HG03575 (cell line): ENCODE results near the gene NGDN.
"Not testable (repeated sequence)": the region's sequence is repeated elsewhere in the genome, so short reads cannot be mapped to it uniquely, and the experiment has no call there.

ENCODE experiments used
- ATAC-seq: cut with Tn5 transposase; IDR thresholded peaks from one replicate; pipeline ENCODE4 v1.9.1; 2021; ENCODE audit not compliant: unreplicated experiment, insufficient number of reproducible peaks, low FRiP score; ENCODE audit errors: extremely low read depth

NGDN gene, protein sequence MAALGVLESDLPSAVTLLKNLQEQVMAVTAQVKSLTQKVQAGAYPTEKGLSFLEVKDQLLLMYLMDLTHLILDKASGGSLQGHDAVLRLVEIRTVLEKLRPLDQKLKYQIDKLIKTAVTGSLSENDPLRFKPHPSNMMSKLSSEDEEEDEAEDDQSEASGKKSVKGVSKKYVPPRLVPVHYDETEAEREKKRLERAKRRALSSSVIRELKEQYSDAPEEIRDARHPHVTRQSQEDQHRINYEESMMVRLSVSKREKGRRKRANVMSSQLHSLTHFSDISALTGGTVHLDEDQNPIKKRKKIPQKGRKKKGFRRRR

DNA sequence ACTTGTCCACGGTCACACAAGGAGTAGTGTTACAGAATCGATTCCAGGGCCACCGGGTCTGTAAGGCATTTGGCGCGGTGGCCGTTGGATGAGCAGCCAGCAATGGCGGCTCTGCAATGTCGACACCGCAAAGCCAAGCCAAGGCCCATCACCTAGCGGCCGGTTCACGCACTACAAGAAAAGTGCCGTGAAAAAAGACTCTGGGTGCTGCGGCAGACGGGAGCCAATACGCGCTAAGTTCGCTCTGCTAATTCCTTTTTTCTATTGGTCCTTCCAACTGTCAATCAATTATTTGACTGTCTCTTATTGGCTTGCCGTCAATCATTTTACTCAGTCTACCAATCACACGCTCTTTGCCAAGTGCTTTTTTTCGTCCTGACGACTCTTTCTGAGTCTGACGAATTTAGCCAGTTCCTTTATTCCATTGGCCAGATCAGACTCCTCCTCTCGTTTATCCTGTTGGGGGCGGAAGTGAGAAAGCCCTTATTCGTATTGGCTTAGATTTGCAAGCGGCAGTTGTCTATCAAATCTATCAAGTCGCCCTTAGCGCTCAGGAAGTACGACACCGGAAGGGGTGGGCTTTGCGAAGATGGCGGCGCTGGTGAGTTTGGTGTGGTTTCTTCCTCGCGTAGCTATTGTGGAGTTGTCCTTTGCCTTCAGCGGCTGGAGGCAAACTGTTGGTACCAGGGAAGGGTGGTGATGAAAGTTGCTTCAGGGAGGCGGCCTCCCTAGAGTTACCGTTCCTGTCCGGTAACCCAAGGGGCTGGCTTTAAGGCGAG is at the start of gene NGDN:
Gene NGDN (plus strand): TSS at position 577 of the 779 bp plus-strand sequence. CDS start 13 bp downstream, at position 590.
- ATAC-seq = peak; percentile 89

GRCh38 chr14:23421594-23421993 is 47.9 kb upstream of the NGDN start:
- no peak for ATAC-seq

DNA sequence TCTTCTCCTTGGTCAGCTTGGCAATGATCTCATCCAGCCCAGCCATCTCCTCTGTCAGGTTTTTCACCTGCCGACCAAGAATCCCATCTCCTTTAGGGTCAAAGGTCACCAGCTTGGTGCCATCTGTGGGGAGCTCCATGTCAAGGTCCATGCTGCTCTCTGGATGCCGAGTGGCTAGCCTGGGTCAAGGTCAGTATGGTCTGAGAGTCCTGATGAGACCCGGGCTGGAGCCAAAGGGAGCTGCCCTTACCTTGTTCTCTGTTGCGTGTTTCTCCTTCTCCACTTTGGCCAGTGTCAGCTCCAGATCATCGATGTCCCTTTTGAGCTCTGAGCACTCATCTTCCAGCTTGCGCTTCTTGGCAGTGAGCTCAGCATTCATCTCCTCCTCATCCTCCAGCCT is 45.8 kb upstream of the NGDN start:
- ATAC-seq = no peak

DNA sequence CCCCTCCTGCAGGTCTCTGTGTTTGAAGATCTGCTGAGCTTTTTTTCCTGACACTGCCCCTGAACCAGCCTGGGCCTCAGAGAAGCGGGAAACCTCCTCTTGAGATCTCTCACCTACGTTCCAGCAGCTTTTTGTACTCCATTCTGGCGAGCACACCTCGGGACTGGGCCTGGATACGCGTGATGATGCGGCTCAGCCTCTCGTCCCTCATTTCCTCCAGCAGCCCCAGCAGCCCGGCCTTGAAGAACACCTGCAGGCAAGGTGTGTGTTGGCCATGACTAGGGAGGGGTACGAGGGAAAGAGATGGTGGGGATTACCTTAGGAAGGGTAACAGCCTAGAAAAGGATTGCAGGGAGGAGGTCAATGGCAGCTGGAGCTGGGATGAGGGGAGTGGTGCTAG is 44.3 kb upstream of the NGDN start:
- no peak for ATAC-seq

- not testable (repeated sequence) for ATAC-seq
These were observed 43.7 kb upstream of the NGDN start for GRCh38 chr14:23425798-23426197.

DNA sequence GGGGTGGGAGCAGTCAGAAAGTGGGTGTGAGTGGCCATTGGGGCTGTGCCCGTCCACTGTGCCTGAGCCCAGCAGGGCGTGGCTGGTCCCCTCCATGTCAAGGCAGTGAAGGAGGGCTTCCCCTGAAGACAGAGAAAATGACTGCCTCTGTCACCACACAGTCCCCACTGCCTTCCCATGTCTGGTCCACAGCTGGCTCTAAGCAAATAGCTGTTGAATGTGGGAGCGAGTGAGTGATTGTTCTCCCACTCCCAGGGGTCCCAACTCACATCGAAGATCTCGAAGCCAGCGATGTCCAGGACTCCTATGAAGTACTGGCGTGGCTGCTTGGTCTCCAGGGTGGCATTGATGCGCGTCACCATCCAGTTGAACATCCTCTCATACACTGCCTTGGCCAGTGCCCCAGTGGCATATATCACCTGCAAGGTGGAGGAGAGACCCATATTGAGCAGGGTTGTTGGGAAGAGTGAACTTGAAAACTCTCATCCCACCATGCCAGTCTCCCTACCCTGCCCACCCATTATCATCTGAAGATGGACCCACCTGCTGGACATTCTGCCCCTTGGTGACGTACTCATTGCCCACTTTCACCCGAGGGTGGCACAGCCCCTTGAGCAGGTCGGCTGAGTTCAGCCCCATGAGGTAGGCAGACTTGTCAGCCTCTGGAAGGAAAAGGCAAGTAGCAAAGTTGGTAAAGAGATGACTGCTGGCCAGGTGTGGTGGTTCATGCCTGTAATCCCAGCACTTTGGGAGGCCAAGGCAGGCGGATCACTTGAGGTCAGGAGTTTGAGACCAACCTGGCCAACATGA is 40.6 kb upstream of the NGDN start:
- ATAC-seq = no peak

GRCh38 chr14:23430016-23430722 is 39.3 kb upstream of the NGDN start:
- ATAC-seq = no peak

DNA sequence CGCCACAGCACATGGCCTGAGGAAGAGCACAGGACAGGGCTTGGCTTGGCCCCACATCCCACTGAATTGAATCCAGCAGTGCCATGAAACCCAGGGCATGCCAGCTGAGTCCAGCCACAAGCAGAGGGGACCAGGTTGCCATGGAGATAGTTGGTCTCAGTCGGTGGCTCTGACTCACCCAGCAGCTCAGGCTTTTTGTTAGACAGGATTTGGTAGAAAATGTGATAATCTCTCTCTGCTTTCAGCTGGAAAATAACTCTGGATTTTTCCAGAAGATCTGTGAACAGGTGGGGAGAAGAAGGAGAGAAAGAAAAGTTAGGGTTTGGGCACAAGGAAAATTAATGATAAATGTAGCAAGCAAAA is 38.8 kb upstream of the NGDN start:
- no peak for ATAC-seq

GRCh38 chr14:23431486-23431885 is 38.0 kb upstream of the NGDN start:
- ATAC-seq = no peak

DNA sequence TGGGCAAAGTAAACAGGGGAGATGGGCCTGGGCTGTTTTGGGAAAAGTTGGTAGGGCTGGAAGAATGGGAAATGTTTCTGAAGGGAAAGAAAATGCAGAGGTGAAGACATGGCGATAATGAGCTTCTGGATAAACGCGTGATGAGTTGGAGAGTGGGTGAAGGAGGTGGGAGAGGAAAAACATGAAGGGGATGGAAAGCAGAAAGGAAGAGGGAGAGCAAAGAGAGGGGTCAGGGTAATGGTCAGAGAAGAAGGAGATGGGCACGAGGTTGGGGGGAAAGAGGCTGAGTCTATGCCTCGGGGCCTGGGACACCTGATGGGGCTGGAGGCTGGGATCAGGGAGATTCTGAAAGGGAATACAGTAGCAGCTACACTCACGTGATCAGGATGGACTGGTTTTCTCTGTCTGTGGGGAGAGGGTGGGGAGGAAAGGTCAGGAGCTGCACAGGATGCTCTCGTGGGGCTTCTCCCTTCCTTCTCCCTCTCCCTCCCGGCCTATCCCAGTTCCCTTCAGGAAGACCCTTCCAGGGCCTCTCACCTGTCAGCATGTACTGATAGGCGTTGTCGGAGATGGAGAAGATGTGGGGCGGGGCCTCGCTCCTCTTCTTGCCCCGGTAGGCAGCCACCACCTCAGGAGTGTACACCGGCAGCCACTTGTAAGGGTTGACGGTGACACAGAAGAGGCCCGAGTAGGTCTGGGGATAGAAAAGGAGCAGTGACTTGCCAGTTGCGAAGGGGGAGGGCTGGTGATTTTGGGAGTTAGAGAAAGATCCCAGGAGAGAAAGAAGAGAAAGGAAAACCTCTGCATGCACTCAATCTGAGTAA is 37.2 kb upstream of the NGDN start:
- no peak for ATAC-seq

GRCh38 chr14:23432946-23433345 is 36.6 kb upstream of the NGDN start:
- ATAC-seq = no peak

- ATAC-seq = no peak
These were observed 36.0 kb upstream of the NGDN start for GRCh38 chr14:23433457-23433856.

DNA sequence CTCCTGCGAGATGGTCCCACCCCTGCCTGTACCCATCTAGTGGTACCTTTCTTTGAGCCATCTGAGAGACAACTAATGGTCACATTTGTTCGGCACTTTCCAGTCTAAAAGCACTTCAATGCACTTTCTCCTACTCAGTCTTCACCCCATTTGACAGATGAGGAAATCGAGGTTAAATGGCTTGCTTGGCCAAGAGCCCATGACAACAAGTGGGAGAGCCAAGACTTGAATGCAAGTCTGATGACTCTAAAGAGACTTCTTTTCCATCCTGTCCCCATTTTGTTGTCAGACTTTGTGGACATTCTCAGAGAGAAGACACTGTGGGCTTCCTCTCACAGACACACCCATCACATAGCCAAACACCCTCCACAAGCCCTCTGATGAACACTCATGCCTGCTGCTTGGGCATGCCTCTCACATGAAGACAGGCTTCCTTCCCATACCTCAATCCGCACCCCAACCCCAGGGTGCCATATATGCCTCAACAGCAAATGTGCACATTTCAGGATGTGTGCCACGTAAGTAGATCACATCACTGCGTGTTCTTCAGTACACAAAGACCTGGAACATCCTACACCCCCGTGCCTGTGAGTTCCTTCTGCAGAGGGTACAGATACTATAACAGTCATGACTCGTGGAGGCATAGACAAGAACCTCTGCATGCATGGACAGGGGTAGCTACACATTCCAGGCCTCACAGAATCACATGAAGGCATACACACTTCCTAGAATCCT is 34.8 kb upstream of the NGDN start:
- no peak for ATAC-seq

DNA sequence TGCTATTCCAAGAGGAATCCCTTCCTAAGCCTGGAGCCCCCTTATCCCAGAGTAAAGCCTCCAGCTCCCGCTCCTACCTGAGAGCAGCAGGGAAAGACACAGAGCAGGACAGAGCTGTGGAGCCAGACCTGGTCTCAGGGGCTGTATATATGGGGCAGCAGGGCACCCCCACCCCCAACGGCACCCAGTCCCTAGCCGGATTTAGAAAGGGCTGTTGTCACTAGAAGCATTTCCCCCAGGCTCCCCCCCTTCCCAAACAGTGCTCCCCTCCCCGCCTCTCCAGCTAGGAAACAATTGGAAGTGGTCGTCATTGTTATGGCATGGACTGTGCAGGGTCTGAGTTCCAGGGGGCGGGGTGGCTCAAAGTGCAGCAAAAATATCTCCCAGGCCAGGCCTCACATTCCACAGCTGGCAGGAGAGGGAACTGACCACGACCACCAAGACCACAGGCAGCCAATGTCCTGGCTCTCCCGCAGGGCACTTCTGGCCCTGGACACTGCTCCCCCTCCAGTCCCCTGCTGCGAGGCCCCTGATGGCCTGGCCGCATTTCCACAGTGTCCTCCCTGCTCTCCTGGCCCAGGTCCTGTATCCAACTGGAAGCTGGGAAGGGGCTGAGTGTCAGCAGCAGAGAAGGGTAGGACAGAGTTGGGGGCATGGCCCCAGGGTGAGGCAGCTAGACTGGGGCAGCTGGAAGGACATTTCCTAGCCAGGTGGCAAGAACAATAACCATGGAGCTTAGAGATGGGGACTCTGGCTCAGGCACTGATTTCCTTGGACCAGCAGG is 33.8 kb upstream of the NGDN start, which contains the start of gene MYH7:
Gene MYH7 (minus strand): TSS at position 118 of the 784 bp plus-strand sequence. CDS start 1,928 bp downstream, outside the sequence.
- ATAC-seq = no peak

DNA sequence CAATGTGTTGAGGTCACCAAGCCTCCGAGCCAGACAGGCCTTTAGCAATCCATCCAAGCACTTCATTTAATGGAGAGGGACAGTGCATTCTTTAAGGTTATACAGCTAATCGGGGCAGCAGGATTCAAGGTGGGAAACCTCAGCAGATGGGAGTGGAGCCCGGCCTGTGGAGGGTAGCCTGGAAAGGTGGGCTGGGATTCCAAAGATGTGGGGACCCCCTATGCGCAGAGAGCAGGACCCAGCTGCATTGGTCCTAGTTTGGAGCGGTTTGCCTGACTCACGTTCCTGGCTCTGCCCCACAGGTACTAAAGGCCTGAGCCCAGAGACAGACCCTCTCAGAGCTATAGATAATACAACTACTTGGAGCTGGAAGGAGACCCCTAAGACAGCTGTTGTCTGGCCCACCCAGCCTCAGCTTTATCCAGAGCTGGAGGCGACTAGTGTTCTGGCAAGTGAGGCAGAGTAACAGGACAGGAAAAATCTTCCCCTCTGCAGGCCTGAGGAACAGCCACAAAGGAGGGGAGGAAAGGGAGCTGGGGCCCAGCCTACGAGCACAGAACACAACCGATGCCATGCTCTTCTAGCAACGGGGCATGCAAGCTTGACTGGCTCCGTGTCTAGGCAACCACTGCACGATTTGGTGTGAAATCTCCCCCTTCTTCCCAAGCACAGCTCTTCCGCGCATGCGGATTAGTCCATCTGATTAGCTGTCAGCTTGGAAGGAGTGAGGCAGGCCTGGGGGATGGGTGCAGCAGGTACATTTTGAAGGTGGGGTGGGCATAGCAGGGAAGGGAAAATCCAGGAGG is 33.0 kb upstream of the NGDN start:
- no peak for ATAC-seq
